ENCODE results near the gene UGT1A4. TPM values are rescaled to one million over a fixed set of nuclear protein-coding genes. Genes with fewer than 3 reads are reported as not detected.

The UGT1A4 gene
- total RNA-seq, 1 donor from 2014 or later: 0.12 TPM

Other genes with a start within 250 kb of the UGT1A4 start
- 24.8 and 27.5 TPM in 2 replicates for gene USP40, start 152.0 kb upstream of the UGT1A4 start, total RNA-seq
- not detected in 2 replicates for gene UGT1A8, start 101.1 kb upstream of the UGT1A4 start, total RNA-seq
- gene UGT1A10, start 82.3 kb upstream of the UGT1A4 start, total RNA-seq: not detected in 2 replicates
- not detected in 2 replicates for gene UGT1A9, start 46.8 kb upstream of the UGT1A4 start, total RNA-seq
- gene UGT1A7, start 36.8 kb upstream of the UGT1A4 start, total RNA-seq: not detected in 2 replicates
- gene UGT1A6, start 25.8 kb upstream of the UGT1A4 start, total RNA-seq: not detected in 2 replicates
- gene UGT1A5, start 5.8 kb upstream of the UGT1A4 start, total RNA-seq: not detected in 2 replicates
- gene UGT1A3, start 10.3 kb downstream of the UGT1A4 start, total RNA-seq: not detected in 2 replicates
- not detected in 2 replicates for gene UGT1A1, start 41.5 kb downstream of the UGT1A4 start, total RNA-seq
- gene MROH2A, start 59.6 kb downstream of the UGT1A4 start, total RNA-seq: not detected in 2 replicates
- 4.3 and 7.9 TPM in 2 replicates for gene HJURP, start 135.8 kb downstream of the UGT1A4 start, total RNA-seq
- not detected in 2 replicates for gene TRPM8, start 198.6 kb downstream of the UGT1A4 start, total RNA-seq

Data from glomerular endothelial cell (primary cell).